Measurements from ENCODE around the gene HCAR3.

HCAR3 gene

GRCh38 chr12:122669397-122670070, 47.1 kb downstream of the HCAR3 start:
- DNase-seq (ENCODE audit: extremely low read depth, insufficient read length) = no peak
- Histone ChIP-seq H3K4me3 (replicated peaks; ENCODE audit: low read depth, low read length) (no peak overlapping the region), H3K36me3 (ENCODE audit: control insufficient read depth, insufficient read depth, low read length) (no peaks in the 10 kb centered on the region), H3K27me3 (replicated peaks; ENCODE audit: control insufficient read depth, insufficient read depth, low read length) (no peaks in the 10 kb centered on the region)
- TF ChIP-seq, protein P1, sequence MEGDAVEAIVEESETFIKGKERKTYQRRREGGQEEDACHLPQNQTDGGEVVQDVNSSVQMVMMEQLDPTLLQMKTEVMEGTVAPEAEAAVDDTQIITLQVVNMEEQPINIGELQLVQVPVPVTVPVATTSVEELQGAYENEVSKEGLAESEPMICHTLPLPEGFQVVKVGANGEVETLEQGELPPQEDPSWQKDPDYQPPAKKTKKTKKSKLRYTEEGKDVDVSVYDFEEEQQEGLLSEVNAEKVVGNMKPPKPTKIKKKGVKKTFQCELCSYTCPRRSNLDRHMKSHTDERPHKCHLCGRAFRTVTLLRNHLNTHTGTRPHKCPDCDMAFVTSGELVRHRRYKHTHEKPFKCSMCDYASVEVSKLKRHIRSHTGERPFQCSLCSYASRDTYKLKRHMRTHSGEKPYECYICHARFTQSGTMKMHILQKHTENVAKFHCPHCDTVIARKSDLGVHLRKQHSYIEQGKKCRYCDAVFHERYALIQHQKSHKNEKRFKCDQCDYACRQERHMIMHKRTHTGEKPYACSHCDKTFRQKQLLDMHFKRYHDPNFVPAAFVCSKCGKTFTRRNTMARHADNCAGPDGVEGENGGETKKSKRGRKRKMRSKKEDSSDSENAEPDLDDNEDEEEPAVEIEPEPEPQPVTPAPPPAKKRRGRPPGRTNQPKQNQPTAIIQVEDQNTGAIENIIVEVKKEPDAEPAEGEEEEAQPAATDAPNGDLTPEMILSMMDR (IDR thresholded peaks at IDR 0.05; ENCODE audit: insufficient read depth, low read length, poor library complexity, severe bottlenecking) = no peak

DNA sequence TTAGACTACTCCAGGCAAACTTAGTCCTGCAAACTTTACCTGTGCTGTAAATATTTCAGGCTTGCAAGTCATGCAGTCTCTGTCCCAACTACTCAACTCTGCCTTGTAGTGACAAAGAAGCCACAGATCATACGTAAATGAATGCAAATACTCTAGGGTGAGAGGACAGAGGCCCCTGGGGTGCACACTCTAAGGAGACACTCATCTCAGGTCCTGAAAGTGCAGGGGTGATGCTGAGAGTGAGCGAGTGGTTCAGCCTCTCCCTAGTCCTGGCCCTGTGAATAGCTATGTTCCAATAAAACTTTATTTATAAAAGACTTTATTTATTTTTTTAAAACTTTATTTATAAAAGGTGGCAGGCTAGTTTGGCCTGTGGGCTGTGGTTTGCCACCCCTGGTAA, 48.3 kb downstream of the HCAR3 start:
- Histone ChIP-seq H3K27me3 (replicated peaks; ENCODE audit: control insufficient read depth, insufficient read depth, low read length) (no peaks in the 10 kb centered on the region), H3K36me3 (ENCODE audit: control insufficient read depth, insufficient read depth, low read length) (no peaks in the 10 kb centered on the region), H3K4me3 (replicated peaks; ENCODE audit: low read depth, low read length) (no peak overlapping the region)
- DNase-seq (ENCODE audit: extremely low read depth, insufficient read length) = peak; percentile 15
- TF ChIP-seq, protein P1 (IDR thresholded peaks at IDR 0.05; ENCODE audit: insufficient read depth, low read length, poor library complexity, severe bottlenecking) = no peak

DNA sequence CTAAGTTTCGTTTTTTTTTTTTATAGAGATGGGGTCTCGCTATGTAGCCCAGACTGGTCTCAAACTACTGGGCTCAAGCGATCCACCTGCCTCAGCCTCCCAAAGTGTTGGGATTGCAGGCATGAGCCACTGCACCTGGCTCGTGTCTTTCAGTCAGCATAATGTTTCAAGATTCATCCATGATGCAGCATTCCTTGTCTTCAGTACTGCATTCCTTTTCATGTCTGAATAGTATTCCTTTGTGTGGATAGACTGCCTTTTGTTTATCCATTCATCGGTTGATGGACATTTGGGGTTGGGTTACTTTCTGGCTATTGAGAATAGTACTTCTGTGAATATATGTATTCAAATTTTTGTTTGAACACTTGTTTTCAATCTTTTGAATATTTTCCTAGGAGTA, 50.9 kb downstream of the HCAR3 start:
- Histone ChIP-seq H3K36me3 (ENCODE audit: control insufficient read depth, insufficient read depth, low read length) (no peaks in the 10 kb centered on the region), H3K4me3 (replicated peaks; ENCODE audit: low read depth, low read length) (no peak overlapping the region), H3K27me3 (replicated peaks; ENCODE audit: control insufficient read depth, insufficient read depth, low read length) (no peaks in the 10 kb centered on the region)
- no peak for DNase-seq (ENCODE audit: extremely low read depth, insufficient read length)
- TF ChIP-seq, protein P1 (IDR thresholded peaks at IDR 0.05; ENCODE audit: insufficient read depth, low read length, poor library complexity, severe bottlenecking) = no peak

DNA sequence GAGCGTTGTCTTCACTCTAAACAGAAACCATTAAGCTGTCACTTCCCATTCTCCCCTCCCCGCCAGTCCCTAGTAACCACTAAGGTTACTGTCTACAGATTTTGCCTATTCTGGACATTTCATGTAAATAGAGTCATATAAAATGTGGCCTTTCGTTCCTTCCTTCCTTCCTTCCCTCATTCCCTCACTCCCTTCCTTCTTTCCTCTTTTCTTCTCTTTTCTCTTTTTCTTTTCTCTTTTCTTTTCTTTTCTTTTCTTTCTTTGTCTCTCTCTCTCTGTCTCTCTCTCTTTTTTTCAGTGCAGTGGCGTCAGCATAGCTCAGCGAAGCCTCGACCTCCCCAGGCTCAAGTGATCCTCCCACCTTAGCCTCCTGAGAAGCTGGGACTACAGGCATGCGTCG, 51.3 kb downstream of the HCAR3 start:
- TF ChIP-seq, protein P1 (IDR thresholded peaks at IDR 0.05; ENCODE audit: insufficient read depth, low read length, poor library complexity, severe bottlenecking) = no peak
- DNase-seq (ENCODE audit: extremely low read depth, insufficient read length) = no peak
- no peaks in the 10 kb centered on the region for H3K27me3 ChIP-seq (replicated peaks; ENCODE audit: control insufficient read depth, insufficient read depth, low read length)
- no peaks in the 10 kb centered on the region for H3K36me3 ChIP-seq (ENCODE audit: control insufficient read depth, insufficient read depth, low read length)
- no peak overlapping the region for H3K4me3 ChIP-seq (replicated peaks; ENCODE audit: low read depth, low read length)
